Measurements from ENCODE around the gene PTF1A.

DNA sequence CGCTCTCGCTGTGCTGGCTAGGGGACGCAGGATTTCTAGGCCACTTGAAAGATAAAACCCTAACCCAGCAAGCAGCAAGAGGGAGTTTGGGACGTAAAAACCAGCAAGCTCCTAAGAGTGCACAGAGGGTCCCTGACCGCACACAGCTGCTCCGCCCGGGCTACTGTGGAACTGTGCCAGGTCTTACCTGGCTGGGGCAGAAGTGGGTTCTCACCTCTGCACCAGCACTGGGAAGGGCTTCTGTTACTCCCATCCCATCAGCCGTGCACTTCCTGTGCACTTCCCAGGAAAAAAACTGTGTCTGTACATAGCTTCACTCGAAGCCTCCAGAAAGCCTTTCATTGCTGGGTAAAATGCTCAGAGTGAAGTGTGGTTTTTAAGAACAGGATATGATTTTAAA, 45.9 kb upstream of the PTF1A start:
- no peak for TF ChIP-seq POLR2A (IDR thresholded peaks at IDR 0.05)
- TF ChIP-seq, protein P1, sequence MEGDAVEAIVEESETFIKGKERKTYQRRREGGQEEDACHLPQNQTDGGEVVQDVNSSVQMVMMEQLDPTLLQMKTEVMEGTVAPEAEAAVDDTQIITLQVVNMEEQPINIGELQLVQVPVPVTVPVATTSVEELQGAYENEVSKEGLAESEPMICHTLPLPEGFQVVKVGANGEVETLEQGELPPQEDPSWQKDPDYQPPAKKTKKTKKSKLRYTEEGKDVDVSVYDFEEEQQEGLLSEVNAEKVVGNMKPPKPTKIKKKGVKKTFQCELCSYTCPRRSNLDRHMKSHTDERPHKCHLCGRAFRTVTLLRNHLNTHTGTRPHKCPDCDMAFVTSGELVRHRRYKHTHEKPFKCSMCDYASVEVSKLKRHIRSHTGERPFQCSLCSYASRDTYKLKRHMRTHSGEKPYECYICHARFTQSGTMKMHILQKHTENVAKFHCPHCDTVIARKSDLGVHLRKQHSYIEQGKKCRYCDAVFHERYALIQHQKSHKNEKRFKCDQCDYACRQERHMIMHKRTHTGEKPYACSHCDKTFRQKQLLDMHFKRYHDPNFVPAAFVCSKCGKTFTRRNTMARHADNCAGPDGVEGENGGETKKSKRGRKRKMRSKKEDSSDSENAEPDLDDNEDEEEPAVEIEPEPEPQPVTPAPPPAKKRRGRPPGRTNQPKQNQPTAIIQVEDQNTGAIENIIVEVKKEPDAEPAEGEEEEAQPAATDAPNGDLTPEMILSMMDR (IDR thresholded peaks at IDR 0.05) = no peak
